Melanocyte of skin (primary cell): Measurements from ENCODE around the gene REPS1. TPM values are rescaled to one million over a fixed set of nuclear protein-coding genes. Genes with fewer than 3 reads are reported as not detected.

Experiments
- total RNA-seq, 2 donors: library from RNA; depleted of rRNA; stranded (reverse); fragments of >200 nt; gene quantifications; 2 replicates each; pipeline ENCODE4 v1.2.3, GENCODE V29; 2012

The REPS1 gene, protein sequence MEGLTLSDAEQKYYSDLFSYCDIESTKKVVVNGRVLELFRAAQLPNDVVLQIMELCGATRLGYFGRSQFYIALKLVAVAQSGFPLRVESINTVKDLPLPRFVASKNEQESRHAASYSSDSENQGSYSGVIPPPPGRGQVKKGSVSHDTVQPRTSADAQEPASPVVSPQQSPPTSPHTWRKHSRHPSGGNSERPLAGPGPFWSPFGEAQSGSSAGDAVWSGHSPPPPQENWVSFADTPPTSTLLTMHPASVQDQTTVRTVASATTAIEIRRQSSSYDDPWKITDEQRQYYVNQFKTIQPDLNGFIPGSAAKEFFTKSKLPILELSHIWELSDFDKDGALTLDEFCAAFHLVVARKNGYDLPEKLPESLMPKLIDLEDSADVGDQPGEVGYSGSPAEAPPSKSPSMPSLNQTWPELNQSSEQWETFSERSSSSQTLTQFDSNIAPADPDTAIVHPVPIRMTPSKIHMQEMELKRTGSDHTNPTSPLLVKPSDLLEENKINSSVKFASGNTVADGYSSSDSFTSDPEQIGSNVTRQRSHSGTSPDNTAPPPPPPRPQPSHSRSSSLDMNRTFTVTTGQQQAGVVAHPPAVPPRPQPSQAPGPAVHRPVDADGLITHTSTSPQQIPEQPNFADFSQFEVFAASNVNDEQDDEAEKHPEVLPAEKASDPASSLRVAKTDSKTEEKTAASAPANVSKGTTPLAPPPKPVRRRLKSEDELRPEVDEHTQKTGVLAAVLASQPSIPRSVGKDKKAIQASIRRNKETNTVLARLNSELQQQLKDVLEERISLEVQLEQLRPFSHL
- total RNA-seq = 10 to 100 TPM; 41.0 to 49.6 TPM

DNA sequence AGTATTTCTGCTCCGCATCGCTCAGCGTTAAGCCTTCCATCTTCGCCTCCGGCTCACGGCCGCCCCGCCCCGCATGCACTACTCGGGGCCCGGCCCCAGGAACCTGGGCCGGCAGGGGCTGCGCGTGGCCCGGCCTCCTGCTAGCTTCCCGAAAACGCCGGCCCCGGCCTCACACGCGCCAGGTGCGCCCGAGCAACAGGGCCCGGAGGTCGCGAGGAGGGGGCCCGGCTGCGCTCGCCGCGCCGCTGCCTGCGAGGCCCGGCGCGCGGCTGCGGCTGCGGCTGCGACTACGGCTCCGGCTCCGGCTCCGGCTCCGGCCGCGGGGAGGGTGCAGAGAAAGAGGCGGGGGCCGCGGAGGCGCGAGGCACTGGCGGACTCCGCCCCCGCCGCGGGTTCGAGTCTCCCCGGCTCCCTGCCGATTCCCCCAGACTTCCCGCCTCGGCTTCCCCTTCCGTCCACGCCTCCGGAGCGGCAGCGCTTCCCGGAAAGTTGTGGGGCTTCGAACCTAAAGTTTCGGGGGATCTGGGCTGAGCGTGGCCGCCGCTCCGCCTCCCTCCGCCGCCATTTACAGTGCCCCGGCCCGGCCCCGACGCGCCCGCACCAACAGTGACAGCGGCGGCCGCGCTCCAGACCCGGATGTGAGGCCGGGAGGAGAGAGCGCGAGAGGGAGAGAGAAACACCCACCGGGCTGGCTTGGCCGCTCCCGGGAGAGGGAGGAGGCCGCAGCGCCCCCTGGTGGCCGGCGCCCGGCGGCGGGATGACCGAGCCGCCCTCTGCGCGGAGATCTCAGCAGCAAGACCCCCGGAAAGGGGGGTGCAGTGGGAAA lies at the start of gene REPS1:
Gene REPS1, minus strand, starts transcription at position 611 of the 826 bp plus-strand sequence. Its CDS starts 571 bp downstream, at position 40.

DNA sequence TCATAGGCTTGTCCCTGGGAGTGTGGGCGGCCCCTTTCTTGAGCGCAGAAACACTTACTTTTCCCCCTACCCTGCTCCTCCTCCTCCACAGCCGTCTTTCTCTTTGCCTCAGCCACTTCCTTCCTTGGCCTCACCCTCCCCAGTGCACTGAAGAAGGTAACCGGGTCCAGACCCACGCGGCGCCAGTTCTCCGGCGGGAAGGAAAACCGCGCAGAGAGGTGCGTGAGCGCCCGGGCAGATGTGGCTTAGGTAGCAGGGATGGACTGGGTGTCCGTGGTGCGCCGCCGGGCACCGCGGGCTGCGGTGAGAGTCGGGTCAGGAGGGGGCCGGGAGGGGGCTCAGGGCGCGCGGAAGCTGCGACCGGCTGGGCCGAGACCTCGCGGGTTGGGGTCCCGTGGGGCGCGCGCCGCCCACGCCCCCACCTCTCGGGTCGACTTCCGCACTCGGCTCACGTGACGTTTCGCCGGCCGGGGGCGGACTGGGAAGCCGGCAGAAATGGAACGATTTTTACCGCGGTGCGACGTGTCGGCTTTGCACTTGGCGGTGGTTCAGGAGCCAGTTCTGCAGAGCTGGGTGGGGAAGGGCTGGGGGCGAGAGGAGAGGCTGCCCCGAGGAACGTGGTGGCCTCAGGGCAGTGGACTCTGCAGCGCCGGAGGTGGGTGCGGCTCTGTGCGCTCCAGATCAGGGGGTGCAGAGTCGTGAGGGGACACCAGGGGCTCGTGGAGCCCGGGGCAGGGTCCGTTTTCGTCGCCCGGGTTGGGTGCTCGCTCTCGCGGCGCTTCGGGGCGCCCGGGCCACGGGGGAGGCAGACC lies 40.8 kb upstream of the REPS1 start, which contains the start of gene ABRACL:
Gene ABRACL, plus strand, starts transcription at position 88 of the 812 bp plus-strand sequence. CDS start 5,416 bp downstream, outside the sequence.

Other genes starting within 250 kb of the REPS1 start
- gene CCDC28A, start 214.5 kb downstream of the REPS1 start, total RNA-seq = 10 to 100 TPM in 1 of 2 donors, 1 to 10 TPM in 1; 8.6 to 11.0 TPM
- not detected for gene ECT2L, start 192.2 kb downstream of the REPS1 start, total RNA-seq
- gene ABRACL, start 40.5 kb upstream of the REPS1 start, total RNA-seq = 100 to 1,000 TPM in 1 of 2 donors, 10 to 100 TPM in 1; 59.5 to 114 TPM
- gene HECA, start 146.8 kb upstream of the REPS1 start, total RNA-seq = 10 to 100 TPM; 11.4 to 12.0 TPM